Gastroesophageal sphincter (tissue), 3 donors: Measurements from ENCODE around the gene BICC1.

Source experiments
- POLR2A ChIP-seq, 2 donors: fragments of 450-650 bp; IDR thresholded peaks; one replicate each; pipeline ENCODE4 v1.6.1; 2017; ENCODE audit warnings: antibody characterized with exemption in 2 of 2, mild to moderate bottlenecking in 2 of 2, moderate library complexity in 1 of 2
- POLR2AphosphoS5 ChIP-seq: sonication (generic); formaldehyde crosslinking; IDR thresholded peaks from one replicate; pipeline ENCODE4 v1.6.1; 2017; ENCODE audit warnings: antibody characterized with exemption
- TF ChIP-seq, protein P1 (sequence below), 4 experiments: fragments of 200-600 bp in 2 of 4; fragments of 450-650 bp in 2 of 4; sonication (generic) in 1 of 4; IDR thresholded peaks; one replicate each; pipeline ENCODE4 v1.5.1; 2017 to 2019; ENCODE audit warnings: antibody characterized with exemption in 4 of 4, mild to moderate bottlenecking in 2 of 4, moderate library complexity in 2 of 4

GRCh38 chr10:58806970-58807628, 294.4 kb downstream of the BICC1 start:
- TF ChIP-seq POLR2A (IDR thresholded peaks at IDR 0.05) (no peak), POLR2AphosphoS5 (no peak)
- TF ChIP-seq, protein P1, sequence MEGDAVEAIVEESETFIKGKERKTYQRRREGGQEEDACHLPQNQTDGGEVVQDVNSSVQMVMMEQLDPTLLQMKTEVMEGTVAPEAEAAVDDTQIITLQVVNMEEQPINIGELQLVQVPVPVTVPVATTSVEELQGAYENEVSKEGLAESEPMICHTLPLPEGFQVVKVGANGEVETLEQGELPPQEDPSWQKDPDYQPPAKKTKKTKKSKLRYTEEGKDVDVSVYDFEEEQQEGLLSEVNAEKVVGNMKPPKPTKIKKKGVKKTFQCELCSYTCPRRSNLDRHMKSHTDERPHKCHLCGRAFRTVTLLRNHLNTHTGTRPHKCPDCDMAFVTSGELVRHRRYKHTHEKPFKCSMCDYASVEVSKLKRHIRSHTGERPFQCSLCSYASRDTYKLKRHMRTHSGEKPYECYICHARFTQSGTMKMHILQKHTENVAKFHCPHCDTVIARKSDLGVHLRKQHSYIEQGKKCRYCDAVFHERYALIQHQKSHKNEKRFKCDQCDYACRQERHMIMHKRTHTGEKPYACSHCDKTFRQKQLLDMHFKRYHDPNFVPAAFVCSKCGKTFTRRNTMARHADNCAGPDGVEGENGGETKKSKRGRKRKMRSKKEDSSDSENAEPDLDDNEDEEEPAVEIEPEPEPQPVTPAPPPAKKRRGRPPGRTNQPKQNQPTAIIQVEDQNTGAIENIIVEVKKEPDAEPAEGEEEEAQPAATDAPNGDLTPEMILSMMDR (IDR thresholded peaks at IDR 0.05): no peak
